H1 (cell line): ENCODE results near the gene SLC30A9. TPM values are rescaled to one million over a fixed set of nuclear protein-coding genes. Genes with fewer than 3 reads are reported as not detected.

Experiments
- CTCF ChIA-PET: fragments of 300-600 bp; sonication (Branson Sonifier 250); formaldehyde crosslinking; loops from one replicate; lab custom pipeline; 2021; ENCODE audit not compliant: partially characterized antibody; lab: Charles Lee
- POLR2A ChIA-PET: fragments of 300-600 bp; sonication (Branson Sonifier 250); formaldehyde crosslinking; loops from one replicate; lab custom pipeline; 2021; ENCODE audit warnings: inconsistent platforms; ENCODE audit not compliant: partially characterized antibody; lab: Charles Lee
- DNase-seq, 2 experiments: peaks; one replicate each; pipeline versions ENCODE4 v3.0.0 to v3.0.0-alpha.2; 2010 to 2022; ENCODE audit warnings: low spot score in 2 of 2, low read depth in 1 of 2, mixed read lengths in 1 of 2
- FAIRE-seq: peaks from 2 replicates; lab custom pipeline; 2011; peaks lifted over from hg19 to GRCh38; lab: Jason Lieb, UNC
- H2AFZ ChIP-seq: 2 replicates; pipeline ENCODE4 v1.8.1; 2012; ENCODE audit warnings: low read length, inconsistent platforms
- H2AK5ac ChIP-seq: 2 replicates; pipeline ENCODE4 v1.6.1; 2013; ENCODE audit warnings: low read depth, low read length
- H2BK120ac ChIP-seq: replicated peaks from 2 replicates; pipeline ENCODE3; 2013; ENCODE audit warnings: low read depth, low read length, inconsistent platforms
- H2BK12ac ChIP-seq: 2 replicates; pipeline ENCODE4 v1.6.1; 2013; ENCODE audit warnings: low read depth, low read length
- H2BK15ac ChIP-seq: 2 replicates; pipeline ENCODE4 v1.6.1; 2013; ENCODE audit warnings: low read length
- H2BK20ac ChIP-seq: 2 replicates; pipeline ENCODE4 v1.6.1; 2013; ENCODE audit warnings: low read length
- H2BK5ac ChIP-seq: 2 replicates; pipeline ENCODE4 v1.6.1; 2013; ENCODE audit warnings: low read depth, low read length
- H3K14ac ChIP-seq: 2 replicates; pipeline ENCODE4 v1.6.1; 2013; ENCODE audit warnings: inconsistent platforms; ENCODE audit not compliant: insufficient read length
- H3K18ac ChIP-seq: 2 replicates; pipeline ENCODE4 v1.6.1; 2013; ENCODE audit warnings: low read length; ENCODE audit errors: extremely low read depth
- H3K23ac ChIP-seq: 2 replicates; pipeline ENCODE4 v1.6.1; 2013; ENCODE audit warnings: inconsistent platforms; ENCODE audit not compliant: insufficient read length
- H3K23me2 ChIP-seq: 2 replicates; pipeline ENCODE4 v1.6.1; 2013; ENCODE audit warnings: low read depth, low read length
- H3K27ac ChIP-seq: 2 replicates; pipeline ENCODE4 v1.6.1; 2011; ENCODE audit warnings: low read depth, low read length, inconsistent platforms
- H3K27me3 ChIP-seq, 4 experiments: replicated peaks in 1 of 4; 1 replicate in 1 of 4; 2 replicates in 3 of 4; pipeline versions ENCODE4 v1.6.1 to v1.8.1; 2011 to 2013; ENCODE audit warnings: low read length in 3 of 4, mild to moderate bottlenecking in 3 of 4, inconsistent platforms in 2 of 4, mixed read lengths in 2 of 4, moderate library complexity in 1 of 4; ENCODE audit not compliant: control insufficient read depth in 3 of 4, insufficient read depth in 3 of 4; ENCODE audit errors: extremely low read depth in 1 of 4
- H3K36me3 ChIP-seq, 4 experiments: 2 replicates each; pipeline versions ENCODE4 v1.6.1 to v1.8.1; 2011 to 2013; ENCODE audit warnings: mild to moderate bottlenecking in 4 of 4, low read length in 3 of 4, moderate library complexity in 2 of 4, control low read depth in 1 of 4, inconsistent platforms in 1 of 4; ENCODE audit not compliant: insufficient read depth in 4 of 4, control insufficient read depth in 2 of 4
- H3K4ac ChIP-seq: replicated peaks from 2 replicates; pipeline ENCODE3; 2013; ENCODE audit warnings: low read length, low read depth, mixed read lengths, inconsistent platforms; ENCODE audit not compliant: insufficient read length
- H3K4me1 ChIP-seq, 4 experiments: replicated peaks in 1 of 4; 1 replicate in 1 of 4; 2 replicates in 3 of 4; pipeline versions ENCODE4 v1.6.1 to v1.8.1; 2011 to 2013; ENCODE audit warnings: low read length in 3 of 4, inconsistent platforms in 2 of 4, mixed read lengths in 1 of 4; ENCODE audit not compliant: insufficient read depth in 4 of 4, control insufficient read depth in 3 of 4
- H3K4me2 ChIP-seq, 2 experiments: 2 replicates each; pipeline versions ENCODE4 v1.6.1 to v1.8.1; 2011 to 2013; ENCODE audit warnings: low read depth in 2 of 2, low read length in 2 of 2, control low read depth in 1 of 2, inconsistent platforms in 1 of 2, mild to moderate bottlenecking in 1 of 2; ENCODE audit not compliant: insufficient read depth in 1 of 2
- H3K4me3 ChIP-seq, 4 experiments: fragments of 200-600, 300-600 bp in 1 of 4; sonication (generic), shearing (Covaris generic), sonication (Bioruptor Twin) in 1 of 4; 2 replicates each; pipeline versions ENCODE4 v1.5.1 to v1.8.1; 2011 to 2016; ENCODE audit warnings: low read length in 4 of 4, low read depth in 3 of 4, control low read depth in 2 of 4, inconsistent platforms in 2 of 4, mild to moderate bottlenecking in 2 of 4, mixed read lengths in 1 of 4, moderate library complexity in 1 of 4; ENCODE audit not compliant: insufficient read depth in 2 of 4; ENCODE audit errors: extremely low read depth in 1 of 4
- H3K56ac ChIP-seq: replicated peaks from 2 replicates; pipeline ENCODE3; 2013; ENCODE audit warnings: low read depth, mild to moderate bottlenecking, mixed read lengths, low read length, inconsistent platforms; ENCODE audit not compliant: insufficient read length
- H3K79me1 ChIP-seq: 2 replicates; pipeline ENCODE4 v1.6.1; 2013; ENCODE audit warnings: low read depth, low read length, control low read depth
- H3K79me2 ChIP-seq, 2 experiments: 2 replicates each; pipeline versions ENCODE4 v1.6.1 to v1.8.1; 2012 to 2013; ENCODE audit warnings: low read length in 2 of 2, mild to moderate bottlenecking in 2 of 2, inconsistent platforms in 1 of 2; ENCODE audit not compliant: insufficient read depth in 2 of 2, control insufficient read depth in 1 of 2
- H3K9ac ChIP-seq, 4 experiments: replicated peaks in 1 of 4; 1 replicate in 1 of 4; 2 replicates in 3 of 4; pipeline versions ENCODE4 v1.6.1 to v1.8.1; 2011 to 2013; ENCODE audit warnings: low read depth in 3 of 4, low read length in 3 of 4, control low read depth in 2 of 4, mild to moderate bottlenecking in 2 of 4, moderate library complexity in 2 of 4, inconsistent platforms in 1 of 4; ENCODE audit errors: extremely low read depth in 1 of 4
- H3K9me3 ChIP-seq, 2 experiments: 2 replicates each; pipeline versions ENCODE4 v1.6.1 to v1.8.1; 2012 to 2013; ENCODE audit warnings: mild to moderate bottlenecking in 2 of 2, moderate library complexity in 2 of 2, control low read depth in 1 of 2, inconsistent platforms in 1 of 2, low read depth in 1 of 2, low read length in 1 of 2, mixed read lengths in 1 of 2; ENCODE audit not compliant: insufficient read depth in 2 of 2
- H4K20me1 ChIP-seq, 2 experiments: replicated peaks in 1 of 2; 2 replicates each; pipeline versions ENCODE3 to v1.8.1; 2011 to 2013; ENCODE audit warnings: inconsistent platforms in 2 of 2, low read length in 2 of 2, mild to moderate bottlenecking in 1 of 2; ENCODE audit not compliant: insufficient read depth in 2 of 2, control insufficient read depth in 1 of 2
- H4K5ac ChIP-seq: 2 replicates; pipeline ENCODE4 v1.6.1; 2013; ENCODE audit warnings: low read length, low read depth, mixed read lengths, inconsistent platforms; ENCODE audit not compliant: insufficient read length
- H4K8ac ChIP-seq: 2 replicates; pipeline ENCODE4 v1.8.0; 2013; ENCODE audit warnings: mild to moderate bottlenecking, moderate library complexity, low read length, inconsistent platforms; ENCODE audit not compliant: insufficient read depth; ENCODE audit errors: extremely low read depth
- H4K91ac ChIP-seq: replicated peaks from 2 replicates; pipeline ENCODE3; 2013; ENCODE audit warnings: low read length, mixed read lengths, inconsistent platforms; ENCODE audit not compliant: insufficient read length
- E2F6 ChIP-seq: IDR thresholded peaks from 2 replicates; pipeline ENCODE4 v1.6.1; 2012; ENCODE audit warnings: inconsistent platforms
- FOSL1 ChIP-seq: IDR thresholded peaks from 2 replicates; pipeline ENCODE4 v1.6.1; 2011; ENCODE audit warnings: mild to moderate bottlenecking, low read depth, low read length, moderate library complexity; ENCODE audit not compliant: insufficient read depth
- HDAC2 ChIP-seq, 2 experiments: fragments of 300-600 bp in 1 of 2; sonication (generic) in 1 of 2; IDR thresholded peaks; 2 replicates each; pipeline ENCODE4 v1.6.1; 2011 to 2012; ENCODE audit warnings: low read depth in 2 of 2, low read length in 2 of 2, mild to moderate bottlenecking in 2 of 2, moderate library complexity in 2 of 2, borderline replicate concordance in 1 of 2, inconsistent platforms in 1 of 2
- JUN ChIP-seq: IDR thresholded peaks from 2 replicates; pipeline ENCODE4 v1.6.1; 2011; ENCODE audit warnings: low read depth, mild to moderate bottlenecking, improper control_type of control experiment, low read length
- KDM5A ChIP-seq: fragments of 200-600 bp; IDR thresholded peaks from 2 replicates; pipeline ENCODE4 v1.7.1; 2012; ENCODE audit warnings: mild to moderate bottlenecking, low read length, inconsistent platforms, mixed read lengths
- MAFK ChIP-seq: IDR thresholded peaks from 2 replicates; pipeline ENCODE4 v1.6.1; 2012; ENCODE audit warnings: low read depth, mild to moderate bottlenecking, improper control_type of control experiment, low read length
- NANOG ChIP-seq: IDR thresholded peaks from 2 replicates; pipeline ENCODE4 v1.6.1; 2011; ENCODE audit warnings: low read length, low read depth, mild to moderate bottlenecking, inconsistent platforms; ENCODE audit not compliant: insufficient read depth, poor library complexity, severe bottlenecking
- NRF1 ChIP-seq: IDR thresholded peaks from 2 replicates; pipeline ENCODE4 v1.6.1; 2011; ENCODE audit warnings: mild to moderate bottlenecking, low read depth, low read length, improper control_type of control experiment
- PHF8 ChIP-seq: fragments of 200-600 bp; sonication (generic); conservative IDR thresholded peaks from 2 replicates; pipeline ENCODE4 v1.7.1; 2012; ENCODE audit warnings: low read depth, mild to moderate bottlenecking, inconsistent platforms, low read length, moderate library complexity
- POLR2A ChIP-seq, 2 experiments: IDR thresholded peaks; 1 replicate in 1 of 2; 2 replicates in 1 of 2; pipeline ENCODE4 v1.6.1; 2011; ENCODE audit warnings: low read depth in 2 of 2, low read length in 2 of 2, mild to moderate bottlenecking in 2 of 2; ENCODE audit errors: control extremely low read depth in 1 of 2
- SP1 ChIP-seq: IDR thresholded peaks from 2 replicates; pipeline ENCODE4 v1.6.1; 2011; ENCODE audit warnings: low read depth, low read length
- SP4 ChIP-seq: IDR thresholded peaks from 2 replicates; pipeline ENCODE4 v1.6.1; 2012; ENCODE audit warnings: low read length, inconsistent platforms
- WGBS, 2 experiments: shearing (Covaris generic) in 1 of 2; methylation state at CpG; one replicate each; pipeline versions ENCODE4 v1.1.6 to v1.1.7; 2013 to 2015; ENCODE audit warnings: low lambda C conversion rate in 2 of 2, mixed read lengths in 2 of 2, inconsistent platforms in 1 of 2, low coverage in 1 of 2, missing lambda C conversion rate in 1 of 2; ENCODE audit not compliant: insufficient replicate concordance in 2 of 2, insufficient coverage in 1 of 2, insufficient read length in 1 of 2; ENCODE audit errors: extremely low coverage in 1 of 2, missing lambda C conversion rate in 1 of 2; 5-methylcytosine and 5-hydroxymethylcytosine counted together
- polyA plus RNA-seq, 7 experiments: library from polyadenylated mRNA; depleted of rRNA in 3 of 7; stranded (reverse) in 5 of 7; unstranded in 2 of 7; fragments of >200 nt in 5 of 7; fragments of 200-250 nt in 2 of 7; gene quantifications; 1 replicate in 5 of 7; 2 replicates in 1 of 7; 4 replicates in 1 of 7; pipeline versions ENCODE4 v1.2.1 to v1.2.3, GENCODE V29; 2011 to 2013; ENCODE audit warnings: missing spikeins in 2 of 7, mixed read lengths in 2 of 7
- total RNA-seq: library from RNA; stranded (reverse); fragmentation: NEBNext Ultra II Directional; extraction: Animal tissue kit (Norgen Biotek cat#: 25700); gene quantifications from 2 replicates; pipeline ENCODE4 v1.2.1, GENCODE V29; 2021

Gene SLC30A9
- total and polyA plus RNA-seq, 2 of the 8 experiments (the other 6 are each of a cell fraction or from before 2014, with no cell fraction given) = 41.2 to 67.2 TPM

GRCh38 chr4:42080306-42080705, 90.0 kb downstream of the SLC30A9 start:
- no peaks in the 10 kb centered on the region for H3K27me3 ChIP-seq
- H3K4me1 ChIP-seq = no peaks in the 10 kb centered on the region
- H3K4ac ChIP-seq = no peak overlapping the region
- no peak overlapping the region for H2AFZ ChIP-seq
- FAIRE-seq (no peak), DNase-seq (no peak)
- no peak overlapping the region for H3K56ac ChIP-seq
- no peak overlapping the region for H4K91ac ChIP-seq
- no peak overlapping the region for H4K5ac ChIP-seq
- TF ChIP-seq FOSL1 (no peak), SP1 (no peak), PHF8 (no peak), HDAC2 (IDR thresholded peaks at IDR 0.05; ENCODE audit: borderline replicate concordance in 1 of 2, low read depth in 2 of 2, low read length in 2 of 2) (no peak), NANOG (no peak), KDM5A (no peak), JUN (no peak), E2F6 (no peak), MAFK (no peak), NRF1 (no peak), SP4 (no peak), POLR2A (IDR thresholded peaks at IDR 0.05; ENCODE audit: control extremely low read depth in 1 of 2, low read depth in 2 of 2, low read length in 2 of 2) (no peak)
- H2BK120ac ChIP-seq = no peak overlapping the region
- H3K4me2 ChIP-seq = no peak overlapping the region
- no peak overlapping the region for H2BK12ac ChIP-seq
- no peak overlapping the region for H2BK20ac ChIP-seq
- H2BK5ac ChIP-seq = no peak overlapping the region
- H3K4me3 ChIP-seq = no peak overlapping the region
- H3K14ac ChIP-seq = no peak overlapping the region
- H3K27ac ChIP-seq = no peak overlapping the region
- ChIA-PET CTCF (interaction anchor here (0.6 to 1.6 kb wide), 3 partner anchors 11 to 131 kb away, joined by 3 read pairs; no protein-coding TSS in a partner anchor), POLR2A (interaction anchor here (0.6 kb wide), 1 partner anchor 9 kb away, joined by 3 read pairs; no protein-coding TSS in a partner anchor)
- H4K8ac ChIP-seq = no peak overlapping the region
- no peaks in the 10 kb centered on the region for H3K23me2 ChIP-seq
- H3K79me2 ChIP-seq = no peaks in the 10 kb centered on the region
- peaks cover 0 to 3% (median 1%) of the 10 kb centered on the region in 4 experiments; a peak in 1 of 8 replicates for H3K36me3 ChIP-seq
- no peak overlapping the region for H3K9ac ChIP-seq
- no peaks in the 10 kb centered on the region for H3K9me3 ChIP-seq
- no peak overlapping the region for H2BK15ac ChIP-seq
- H3K23ac ChIP-seq = no peak overlapping the region
- no peaks in the 10 kb centered on the region for H3K79me1 ChIP-seq
- WGBS, 2 experiments = 92% methylated on average over 3 of the region's 3 CpGs; no CpG with 5 or more reads in 1 of the 2 experiments
- no peaks in the 10 kb centered on the region for H4K20me1 ChIP-seq
- no peak overlapping the region for H2AK5ac ChIP-seq
- no peak overlapping the region for H3K18ac ChIP-seq
